Endothelial cell of umbilical vein (primary cell): ENCODE results near the gene RASAL2. TPM values are rescaled to one million over a fixed set of nuclear protein-coding genes. Genes with fewer than 3 reads are reported as not detected.

ENCODE experiments used
- BruUV-seq: library from RNA; stranded (reverse); fragments of 400-500 nt; replicated peaks from 2 replicates; lab custom pipeline; 2021; lab: Mats Ljungman, UMichigan
- CTCF ChIA-PET: fragments of 300-600, 350-600 bp; sonication (Branson Sonifier 250); formaldehyde crosslinking; loops from one replicate; lab custom pipeline; 2021; ENCODE audit warnings: antibody characterized with exemption, inconsistent platforms; lab: Charles Lee
- POLR2A ChIA-PET: fragments of 300-600, 350-600 bp; sonication (Branson Sonifier 250); formaldehyde crosslinking; loops from one replicate; lab custom pipeline; 2021; ENCODE audit warnings: antibody characterized with exemption, inconsistent platforms; lab: Charles Lee
- DNase-seq: peaks from one replicate; pipeline ENCODE4 v3.0.0-alpha.2; 2011; ENCODE audit warnings: low read depth, low spot score
- FAIRE-seq: peaks from 2 replicates; lab custom pipeline; 2011; peaks lifted over from hg19 to GRCh38; lab: Jason Lieb, UNC
- H2AFZ ChIP-seq: 2 replicates; pipeline ENCODE4 v1.6.0; 2012; ENCODE audit warnings: low read depth, low read length, control low read depth, inconsistent platforms
- H3K27ac ChIP-seq: 2 replicates; pipeline ENCODE4 v1.5.1; 2011; ENCODE audit warnings: low read depth, mild to moderate bottlenecking, control low read depth, low read length, moderate library complexity; ENCODE audit not compliant: insufficient read depth
- H3K27me3 ChIP-seq, 2 experiments: 2 replicates each; pipeline versions ENCODE4 v1.6.0 to v1.6.1; 2011; ENCODE audit warnings: low read length in 2 of 2, mixed read lengths in 1 of 2; ENCODE audit not compliant: control insufficient read depth in 2 of 2, insufficient read depth in 2 of 2
- H3K36me3 ChIP-seq, 2 experiments: 2 replicates in 1 of 2; 3 replicates in 1 of 2; pipeline ENCODE4 v1.5.1; 2011; ENCODE audit warnings: low read length in 2 of 2, mild to moderate bottlenecking in 1 of 2, moderate library complexity in 1 of 2; ENCODE audit not compliant: control insufficient read depth in 2 of 2, insufficient read depth in 2 of 2; ENCODE audit errors: extremely low read depth in 1 of 2
- H3K4me1 ChIP-seq: 3 replicates; pipeline ENCODE4 v1.5.1; 2011; ENCODE audit warnings: mild to moderate bottlenecking, low read length; ENCODE audit not compliant: control insufficient read depth, insufficient read depth; ENCODE audit errors: extremely low read depth
- H3K4me2 ChIP-seq: 2 replicates; pipeline ENCODE4 v1.6.1; 2011; ENCODE audit warnings: low read length, control low read depth, mixed read lengths; ENCODE audit not compliant: insufficient read depth
- H3K4me3 ChIP-seq, 3 experiments: fragments of 200-600 bp in 1 of 3; sonication (generic), shearing (Covaris generic) in 1 of 3; replicated peaks in 1 of 3; 2 replicates each; pipeline ENCODE4 v1.5.1; 2011 to 2016; ENCODE audit warnings: control low read depth in 3 of 3, low read length in 3 of 3, mild to moderate bottlenecking in 2 of 3, inconsistent platforms in 1 of 3, low read depth in 1 of 3, moderate library complexity in 1 of 3; ENCODE audit not compliant: insufficient read depth in 1 of 3
- H3K79me2 ChIP-seq: 2 replicates; pipeline ENCODE4 v1.6.0; 2012; ENCODE audit warnings: low read length, inconsistent platforms; ENCODE audit not compliant: control insufficient read depth, insufficient read depth
- H3K9ac ChIP-seq: replicated peaks from 2 replicates; pipeline ENCODE3; 2011; ENCODE audit warnings: low read length, control low read depth; ENCODE audit not compliant: insufficient read depth; ENCODE audit errors: extremely low read depth
- H3K9me1 ChIP-seq: replicated peaks from 3 replicates; pipeline ENCODE4 v1.6.0; 2011; ENCODE audit warnings: mild to moderate bottlenecking, low read length; ENCODE audit not compliant: control insufficient read depth, insufficient read depth; ENCODE audit errors: extremely low read depth
- H3K9me3 ChIP-seq: replicated peaks from 2 replicates; pipeline ENCODE4 v1.5.1; 2012; ENCODE audit warnings: low read length, inconsistent platforms; ENCODE audit not compliant: control insufficient read depth, insufficient read depth
- H4K20me1 ChIP-seq: replicated peaks from 2 replicates; pipeline ENCODE3; 2011; ENCODE audit warnings: mild to moderate bottlenecking, low read length; ENCODE audit not compliant: control insufficient read depth, insufficient read depth; ENCODE audit errors: extremely low read depth
- EZH2 ChIP-seq: IDR thresholded peaks from 2 replicates; pipeline ENCODE4 v1.6.1; 2012; ENCODE audit warnings: borderline replicate concordance, low read depth, mild to moderate bottlenecking, moderate library complexity, low read length, inconsistent platforms; ENCODE audit not compliant: severe bottlenecking
- FOS ChIP-seq: IDR thresholded peaks from 2 replicates; pipeline ENCODE4 v1.6.1; 2011; ENCODE audit warnings: mild to moderate bottlenecking, low read length, moderate library complexity, borderline replicate concordance; ENCODE audit not compliant: insufficient read depth
- GATA2 ChIP-seq: IDR thresholded peaks from 2 replicates; pipeline ENCODE4 v1.7.0; 2011; ENCODE audit warnings: low read depth, mild to moderate bottlenecking, moderate library complexity, mixed read lengths, low read length; ENCODE audit not compliant: insufficient read length, insufficient read depth
- JUN ChIP-seq: IDR thresholded peaks from 2 replicates; pipeline ENCODE4 v1.6.1; 2011; ENCODE audit warnings: borderline replicate concordance, low read depth; ENCODE audit not compliant: insufficient read length, insufficient read depth
- MYC ChIP-seq: IDR thresholded peaks from one replicate; pipeline ENCODE4 v1.6.1; 2011; ENCODE audit warnings: mild to moderate bottlenecking, low read depth, low read length
- POLR2A ChIP-seq: IDR thresholded peaks from 2 replicates; pipeline ENCODE4 v1.6.1; 2012; ENCODE audit warnings: low read depth, mild to moderate bottlenecking, control low read depth, low read length
- POLR2AphosphoS5 ChIP-seq: IDR thresholded peaks from 2 replicates; pipeline ENCODE4 v1.6.1; 2012; ENCODE audit warnings: low read depth, mild to moderate bottlenecking, control low read depth, low read length, moderate library complexity; ENCODE audit not compliant: insufficient read depth
- dilution Hi-C: fragments of 300-500 bp; cut with MboI; formaldehyde crosslinking; loops from one replicate; pipeline ENCODE4 v1.15.0; 2019; ENCODE audit warnings: low sequenced_read_pairs; ENCODE audit not compliant: extremely low pct_ligation_motif_present
- intact Hi-C: fragments of 100-400 bp; cut with micrococcal nuclease; formaldehyde crosslinking; loops from one replicate; pipeline ENCODE4 v1.10.0; 2022
- polyA plus RNA-seq, 4 experiments: library from polyadenylated mRNA; depleted of rRNA in 3 of 4; stranded (reverse) in 3 of 4; unstranded in 1 of 4; fragments of >200 nt; gene quantifications; 2 replicates each; pipeline versions ENCODE4 v1.2.1 to v1.2.3, GENCODE V29; 2011 to 2012; ENCODE audit warnings: missing spikeins in 1 of 4
- total RNA-seq: library from RNA; stranded (reverse); gene quantifications from 2 replicates; pipeline ENCODE4 v1.2.3, GENCODE V29; 2021
- TF ChIP-seq, protein P1 (sequence below): IDR thresholded peaks from 2 replicates; pipeline ENCODE4 v1.6.1; 2011; ENCODE audit not compliant: insufficient read depth, insufficient read length
- TF ChIP-seq, protein P2 (sequence below), 2 donors: IDR thresholded peaks; 1 replicate in 1 of 2; 2 replicates in 1 of 2; pipeline ENCODE4 v1.5.1; 2011; ENCODE audit warnings: low read length in 2 of 2, mild to moderate bottlenecking in 2 of 2, moderate library complexity in 2 of 2, control low read depth in 1 of 2, inconsistent platforms in 1 of 2, low read depth in 1 of 2; ENCODE audit not compliant: insufficient read depth in 1 of 2; ENCODE audit errors: extremely low read depth in 1 of 2

RASAL2 gene
- total and polyA plus RNA-seq, 2 donors (not counting 3 experiments of a cell fraction or from before 2014, with no cell fraction given): 12.5 to 15.5 TPM

DNA sequence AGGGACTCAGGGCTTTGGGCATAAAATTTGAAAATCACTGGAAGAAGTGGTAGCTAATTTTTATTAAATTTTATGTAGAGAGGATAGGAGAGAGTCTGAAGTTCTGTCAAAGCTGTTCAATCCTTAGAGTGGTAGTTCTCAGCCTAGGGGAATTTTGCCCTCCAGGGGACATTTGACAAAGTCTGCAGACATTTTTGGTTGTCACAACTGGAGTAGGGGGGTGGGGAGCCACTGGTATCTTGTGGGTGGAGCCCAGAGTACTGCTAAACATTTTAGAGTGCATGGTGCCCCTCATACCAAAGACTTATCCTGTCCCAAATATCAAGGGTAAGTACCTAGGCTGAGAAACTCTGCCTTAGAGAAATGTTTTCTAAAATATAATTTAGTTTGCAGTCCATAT, 30.2 kb downstream of the RASAL2 start:
- dilution Hi-C loops (no loop called here), intact Hi-C loops (no loop called here)
- Histone ChIP-seq H3K27ac (no peak overlapping the region), H2AFZ (no peak overlapping the region), H3K4me2 (no peak overlapping the region), H3K9me1 (no peaks in the 10 kb centered on the region), H4K20me1 (no peaks in the 10 kb centered on the region), H3K9me3 (no peaks in the 10 kb centered on the region), H3K27me3 (no peaks in the 10 kb centered on the region), H3K4me1 (peaks cover 10% of the 10 kb centered on the region), H3K36me3 (no peaks in the 10 kb centered on the region), H3K4me3 (no peak overlapping the region), H3K79me2 (no peaks in the 10 kb centered on the region), H3K9ac (no peak overlapping the region)
- CTCF ChIA-PET: interaction anchor here (0.6 to 2.8 kb wide), 3 partner anchors 15 to 92 kb away, joined by 3 to 17 read pairs (median 3); no protein-coding TSS in a partner anchor
- no TSS peak for BruUV-seq
- DNase-seq (no peak), FAIRE-seq (no peak)
- POLR2A ChIA-PET: no interaction called here
- TF ChIP-seq JUN (no peak), MYC (no peak), POLR2AphosphoS5 (no peak), EZH2 (no peak), GATA2 (no peak), POLR2A (no peak), FOS (no peak)
- TF ChIP-seq, protein P1, sequence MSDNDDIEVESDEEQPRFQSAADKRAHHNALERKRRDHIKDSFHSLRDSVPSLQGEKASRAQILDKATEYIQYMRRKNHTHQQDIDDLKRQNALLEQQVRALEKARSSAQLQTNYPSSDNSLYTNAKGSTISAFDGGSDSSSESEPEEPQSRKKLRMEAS: no peak
- TF ChIP-seq, protein P2, sequence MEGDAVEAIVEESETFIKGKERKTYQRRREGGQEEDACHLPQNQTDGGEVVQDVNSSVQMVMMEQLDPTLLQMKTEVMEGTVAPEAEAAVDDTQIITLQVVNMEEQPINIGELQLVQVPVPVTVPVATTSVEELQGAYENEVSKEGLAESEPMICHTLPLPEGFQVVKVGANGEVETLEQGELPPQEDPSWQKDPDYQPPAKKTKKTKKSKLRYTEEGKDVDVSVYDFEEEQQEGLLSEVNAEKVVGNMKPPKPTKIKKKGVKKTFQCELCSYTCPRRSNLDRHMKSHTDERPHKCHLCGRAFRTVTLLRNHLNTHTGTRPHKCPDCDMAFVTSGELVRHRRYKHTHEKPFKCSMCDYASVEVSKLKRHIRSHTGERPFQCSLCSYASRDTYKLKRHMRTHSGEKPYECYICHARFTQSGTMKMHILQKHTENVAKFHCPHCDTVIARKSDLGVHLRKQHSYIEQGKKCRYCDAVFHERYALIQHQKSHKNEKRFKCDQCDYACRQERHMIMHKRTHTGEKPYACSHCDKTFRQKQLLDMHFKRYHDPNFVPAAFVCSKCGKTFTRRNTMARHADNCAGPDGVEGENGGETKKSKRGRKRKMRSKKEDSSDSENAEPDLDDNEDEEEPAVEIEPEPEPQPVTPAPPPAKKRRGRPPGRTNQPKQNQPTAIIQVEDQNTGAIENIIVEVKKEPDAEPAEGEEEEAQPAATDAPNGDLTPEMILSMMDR (IDR thresholded peaks at IDR 0.05; ENCODE audit: extremely low read depth in 1 of 2, insufficient read depth in 1 of 2, low read depth in 1 of 2, low read length in 2 of 2): no peak
